Cardiac septum (tissue), 1 donor: ENCODE results near the gene TEF. TPM values are rescaled to one million over a fixed set of nuclear protein-coding genes. Genes with fewer than 3 reads are reported as not detected.
"Not testable (repeated sequence)": the region's sequence is repeated elsewhere in the genome, so short reads cannot be mapped to it uniquely, and the experiment has no call there.

Experiments
- DNase-seq: peaks from one replicate; pipeline ENCODE4 v3.0.0-alpha.2; 2020; ENCODE audit warnings: low spot score
- intact Hi-C: fragments of 100-400 bp; cut with DNase I; formaldehyde crosslinking; loops from one replicate; pipeline ENCODE4 v1.14.0; 2022
- total RNA-seq: library from RNA; stranded (reverse); fragmentation: NEBNext Ultra II Directional; extraction: Animal tissue kit (Norgen Biotek cat#: 25700); gene quantifications from one replicate; pipeline ENCODE4 v1.2.1, GENCODE V29; 2021
- donor health status: DM: no; HTN: no; CAD: no.

TEF gene
- total RNA-seq, 1 donor from 2014 or later: 14.0 TPM

DNA sequence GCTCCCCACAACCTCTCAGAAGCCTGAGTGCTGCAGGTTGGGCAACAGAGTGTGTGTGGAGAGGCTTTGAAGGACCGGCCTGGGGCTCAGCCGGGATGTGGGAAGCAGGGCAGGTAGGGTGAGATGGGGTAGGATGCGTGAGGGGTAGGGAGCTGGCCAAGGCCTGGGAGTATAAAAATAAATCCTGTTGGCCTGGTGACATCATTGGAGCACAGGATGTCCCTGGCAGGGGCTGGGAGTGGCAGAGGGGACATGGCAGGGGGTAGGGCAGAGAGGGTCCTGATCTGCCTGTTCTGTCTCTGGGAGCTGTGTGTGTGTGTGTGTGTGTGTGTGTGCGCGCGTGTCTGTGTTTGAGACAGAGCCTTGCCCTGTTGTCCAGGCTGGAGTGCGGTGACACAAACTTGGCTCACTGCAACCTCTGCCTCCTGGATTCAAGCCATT is 28.6 kb downstream of the TEF start:
- no peak for DNase-seq
- intact Hi-C loops: no loop called here

DNA sequence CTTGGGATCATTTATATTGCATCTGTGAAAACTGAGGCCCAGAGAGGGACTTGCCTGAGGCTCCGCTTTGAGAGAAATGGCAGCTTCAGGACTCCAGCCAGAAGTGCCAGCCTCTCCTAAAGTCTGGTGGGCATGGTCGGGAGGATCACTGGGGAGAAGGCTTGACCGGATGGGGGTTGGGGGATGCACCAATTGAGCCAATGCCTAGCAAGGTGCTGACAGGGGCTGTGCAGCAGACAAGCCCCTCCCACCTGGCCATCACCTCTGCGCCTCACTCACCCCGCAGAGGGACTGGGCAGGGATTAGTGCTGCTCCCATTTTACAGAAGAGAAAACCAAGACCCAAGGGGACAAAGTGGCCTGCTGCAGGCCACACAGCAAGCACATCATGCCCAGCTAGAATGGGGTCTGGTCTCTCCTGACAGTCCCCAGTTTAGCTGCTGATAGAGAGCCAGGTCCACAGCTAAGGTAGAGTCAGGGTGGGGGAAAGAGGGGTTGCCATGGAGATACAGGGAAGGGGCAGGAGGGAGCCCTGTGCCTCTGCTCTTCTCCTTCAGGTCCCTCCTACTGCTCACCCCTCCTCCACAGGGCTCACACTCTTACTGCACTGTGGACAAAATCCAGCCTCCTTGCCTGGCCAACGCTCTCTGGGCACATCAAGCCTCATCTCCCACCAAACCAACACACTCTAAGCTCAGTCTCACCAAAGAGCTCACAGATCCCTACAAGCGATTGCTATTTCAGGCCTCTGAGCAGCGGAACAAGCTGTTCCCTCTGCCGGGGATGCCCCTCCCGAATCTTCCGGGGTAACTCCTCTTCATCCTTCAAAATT is 29.5 kb downstream of the TEF start:
- intact Hi-C loops: no loop called here
- DNase-seq: no peak

DNA sequence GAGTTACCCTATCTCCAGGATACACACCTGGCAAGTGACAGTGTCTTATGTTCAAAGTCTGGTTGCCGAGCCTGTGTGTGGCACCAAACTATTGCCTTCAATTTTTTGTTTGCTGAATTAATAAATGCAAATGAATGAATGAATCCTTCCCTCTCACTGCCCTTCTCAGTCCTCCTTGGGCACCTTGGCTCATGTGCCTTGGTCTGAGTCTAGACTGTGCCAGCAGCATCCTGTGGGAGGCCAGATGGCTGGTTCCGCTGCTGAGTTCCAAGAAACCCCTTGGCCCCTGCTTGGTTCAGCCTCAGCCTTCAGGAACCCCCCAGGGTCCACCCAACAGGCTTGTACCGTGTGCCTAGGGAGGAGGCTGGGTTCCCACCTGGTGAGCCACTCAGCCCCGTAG is 33.8 kb downstream of the TEF start:
- no peak for DNase-seq

DNA sequence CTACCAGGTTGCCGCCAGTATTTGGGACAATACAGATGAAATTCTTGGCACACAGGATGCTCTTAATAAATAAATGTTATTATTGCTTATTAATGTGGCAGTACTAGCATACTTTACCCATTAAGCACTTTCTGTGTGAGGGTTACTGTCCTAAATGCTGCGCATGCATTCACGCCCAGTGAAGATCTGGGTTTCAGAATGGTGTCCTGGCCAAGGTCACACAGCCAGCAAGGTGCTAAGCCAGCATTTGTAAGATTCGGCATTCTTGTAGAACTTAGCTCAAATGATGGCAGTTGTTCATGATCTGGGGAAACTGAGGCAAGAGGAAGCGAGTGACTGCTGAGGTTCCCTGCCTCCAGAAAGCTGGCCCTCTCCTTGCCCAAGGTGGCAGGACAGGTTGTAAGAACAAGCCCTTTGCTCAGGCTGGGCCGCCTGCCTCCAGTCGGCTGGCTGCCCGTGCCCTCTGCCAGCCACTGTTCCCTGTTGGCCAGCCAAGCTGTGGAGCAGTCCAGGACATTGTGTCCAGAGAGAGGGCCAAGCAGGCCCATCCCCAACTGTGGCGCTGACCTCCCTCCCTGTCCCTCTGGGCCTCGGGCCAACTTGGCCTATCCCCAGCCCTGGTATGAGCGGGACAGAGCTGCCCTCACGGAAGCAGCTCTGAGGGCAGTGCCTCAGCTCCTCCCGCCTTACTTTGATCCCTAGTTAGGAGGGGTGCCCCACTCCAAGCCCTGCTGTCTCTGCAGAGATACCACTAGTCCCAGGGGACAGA is 36.1 kb downstream of the TEF start:
- peak; percentile 94 for DNase-seq
- intact Hi-C loops: loop anchor here (2.0 kb wide), 1 partner anchor 27 kb away; no protein-coding TSS in a partner anchor

More for the DNA sequence above, 33.8 kb downstream of the TEF start:
- intact Hi-C loops: no loop called here

DNA sequence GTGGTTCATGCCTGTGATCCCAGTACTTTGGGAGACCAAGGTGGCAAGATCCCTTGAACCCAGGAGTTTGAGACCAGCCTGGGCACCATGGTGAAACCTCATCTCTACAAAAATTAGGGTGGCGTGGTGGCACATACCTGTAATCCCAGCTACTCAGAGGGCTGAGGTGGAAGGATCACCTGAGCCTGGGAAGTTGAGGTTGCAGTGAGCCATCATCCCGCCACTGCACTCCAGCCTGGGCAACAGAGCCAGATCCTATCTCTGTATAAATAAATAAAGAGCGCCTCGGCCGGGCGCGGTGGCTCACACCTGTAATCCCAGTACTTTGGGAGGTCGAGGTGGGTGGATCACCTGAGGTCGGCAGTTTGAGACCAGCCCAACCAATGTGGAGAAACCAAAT is 37.0 kb downstream of the TEF start:
- no peak for DNase-seq
- intact Hi-C loops: loop anchor here (2.0 kb wide), 1 partner anchor 26 kb away; no protein-coding TSS in a partner anchor

DNA sequence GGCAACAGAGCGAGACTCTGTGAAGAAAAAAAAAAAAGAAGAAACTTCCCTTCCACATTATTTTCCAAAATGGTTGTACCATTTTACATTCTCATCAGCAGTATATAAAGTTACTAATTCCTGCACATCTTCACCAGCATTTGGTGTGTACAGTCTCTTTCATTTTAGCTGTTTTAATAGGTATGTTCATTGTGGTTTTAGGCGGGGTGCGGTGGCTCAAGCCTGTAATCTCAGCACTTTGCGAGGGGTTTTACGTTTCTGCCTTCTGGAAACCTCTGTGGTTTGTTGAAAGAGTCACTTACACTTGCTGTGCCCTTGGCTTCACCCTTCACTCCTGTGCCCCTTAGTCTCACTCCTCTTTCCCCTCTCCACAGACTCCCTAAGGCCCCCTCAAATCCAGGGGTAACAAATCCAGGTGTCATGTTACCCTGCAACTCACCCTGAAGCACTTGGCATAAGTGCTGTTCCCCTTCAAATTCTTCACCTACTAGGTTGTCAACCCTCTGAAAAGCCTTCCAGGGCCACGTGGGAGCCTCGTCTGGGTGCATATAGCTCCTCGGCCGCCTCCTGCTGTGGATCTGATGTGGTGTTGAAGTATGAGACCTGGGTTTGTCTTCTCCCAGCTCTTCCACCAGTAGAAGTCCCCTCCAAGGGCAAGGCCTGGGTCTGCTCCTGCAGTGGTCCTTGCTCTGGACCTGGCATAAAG is 44.1 kb downstream of the TEF start:
- DNase-seq: no peak
- intact Hi-C loops: no loop called here

DNA sequence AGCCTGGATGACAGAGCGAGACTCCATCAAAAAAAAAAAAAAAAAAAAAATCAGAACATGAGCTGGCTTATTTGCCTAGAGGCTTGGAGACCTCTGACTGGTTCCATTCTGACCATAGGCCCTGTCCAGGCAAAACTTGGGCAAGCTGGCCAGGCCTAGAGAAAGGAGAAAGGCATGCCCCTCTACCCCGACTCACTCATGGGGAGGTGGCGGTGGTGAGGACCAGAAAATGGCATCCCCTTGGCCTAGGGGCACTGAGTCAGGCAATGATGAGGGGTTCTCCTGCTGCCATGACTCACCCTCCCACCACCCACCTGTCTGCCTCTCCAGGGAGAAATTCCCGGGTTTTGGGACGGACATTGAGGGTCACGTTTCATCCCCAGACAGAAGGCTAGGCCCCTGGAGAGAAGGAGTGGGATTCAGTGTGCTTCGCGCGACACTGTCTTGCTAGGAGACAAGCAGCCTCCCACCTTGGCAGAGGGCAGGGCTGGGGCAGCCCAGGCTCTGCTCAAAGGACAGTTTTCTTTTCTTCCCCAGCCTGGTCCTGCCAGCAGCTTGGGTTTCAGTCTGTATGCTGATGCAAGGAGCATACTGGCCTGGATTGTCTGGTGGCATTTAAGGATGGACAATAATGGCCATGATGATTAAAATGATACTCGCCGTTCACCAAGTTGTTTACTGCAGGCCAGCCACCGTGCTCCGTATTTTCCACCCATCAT is 47.6 kb downstream of the TEF start:
- no peak for DNase-seq
- intact Hi-C loops: no loop called here

DNA sequence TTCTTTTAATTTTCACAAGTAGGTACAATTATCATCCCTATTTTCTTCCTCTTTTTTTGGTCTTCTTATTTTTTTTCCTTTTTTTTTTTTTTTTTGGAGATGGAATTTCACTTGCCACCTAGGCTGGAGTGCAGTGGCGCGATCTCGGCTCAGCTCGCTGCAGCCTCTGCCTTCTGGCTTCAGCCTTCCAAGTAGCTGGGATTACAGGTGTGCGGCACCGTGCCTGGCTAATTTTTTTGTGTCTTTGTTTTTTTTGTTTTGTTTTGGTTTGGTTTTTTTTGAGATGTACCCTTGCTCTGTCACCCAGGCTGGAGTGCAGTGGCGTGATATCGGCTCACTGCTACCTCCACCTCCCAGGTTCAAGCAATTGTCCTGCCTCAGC is 48.2 kb downstream of the TEF start:
- intact Hi-C loops: no loop called here

DNA sequence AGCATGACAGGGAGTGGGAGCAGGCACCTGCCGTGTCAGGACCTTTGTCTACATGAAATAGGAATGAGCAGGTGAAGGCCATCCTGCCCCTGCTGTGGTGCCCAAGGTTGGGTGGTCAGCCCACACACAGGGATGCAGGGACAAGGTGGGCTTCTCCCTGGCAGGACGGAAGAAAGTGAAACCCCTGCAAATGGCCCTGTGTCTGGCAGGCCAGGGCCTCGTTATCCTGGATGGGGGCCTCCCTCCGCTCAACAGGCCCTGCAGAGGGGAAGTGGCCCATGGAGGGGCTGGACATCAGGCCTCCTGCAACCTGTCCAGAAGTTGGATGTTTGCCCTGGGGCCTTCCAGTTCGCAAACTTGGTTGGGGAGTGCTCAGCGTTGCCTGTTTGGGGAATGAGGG is 49.9 kb downstream of the TEF start:
- intact Hi-C loops: no loop called here
- DNase-seq: no peak

More for the DNA sequence above, 48.2 kb downstream of the TEF start:
- DNase-seq: no peak

DNA sequence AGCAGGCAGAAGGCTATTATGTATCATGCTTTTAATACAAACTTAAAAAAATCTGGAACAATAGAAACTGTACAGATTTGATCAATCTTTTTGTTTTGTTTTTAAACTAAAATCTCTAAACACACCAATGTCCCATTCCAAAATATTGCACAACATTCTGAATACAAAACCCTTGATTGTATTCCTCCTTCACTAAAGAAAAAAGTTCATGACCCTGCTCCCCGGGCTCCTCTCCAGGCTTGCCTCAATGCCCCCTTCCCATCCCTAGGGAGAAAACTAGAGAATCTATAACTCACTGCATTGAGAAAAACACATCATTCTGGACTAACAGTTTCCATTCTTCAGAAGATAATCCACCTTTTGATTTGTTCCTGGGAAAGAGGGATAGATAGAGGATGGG is 51.7 kb downstream of the TEF start:
- intact Hi-C loops, DNase-seq: not testable (repeated sequence)

DNA sequence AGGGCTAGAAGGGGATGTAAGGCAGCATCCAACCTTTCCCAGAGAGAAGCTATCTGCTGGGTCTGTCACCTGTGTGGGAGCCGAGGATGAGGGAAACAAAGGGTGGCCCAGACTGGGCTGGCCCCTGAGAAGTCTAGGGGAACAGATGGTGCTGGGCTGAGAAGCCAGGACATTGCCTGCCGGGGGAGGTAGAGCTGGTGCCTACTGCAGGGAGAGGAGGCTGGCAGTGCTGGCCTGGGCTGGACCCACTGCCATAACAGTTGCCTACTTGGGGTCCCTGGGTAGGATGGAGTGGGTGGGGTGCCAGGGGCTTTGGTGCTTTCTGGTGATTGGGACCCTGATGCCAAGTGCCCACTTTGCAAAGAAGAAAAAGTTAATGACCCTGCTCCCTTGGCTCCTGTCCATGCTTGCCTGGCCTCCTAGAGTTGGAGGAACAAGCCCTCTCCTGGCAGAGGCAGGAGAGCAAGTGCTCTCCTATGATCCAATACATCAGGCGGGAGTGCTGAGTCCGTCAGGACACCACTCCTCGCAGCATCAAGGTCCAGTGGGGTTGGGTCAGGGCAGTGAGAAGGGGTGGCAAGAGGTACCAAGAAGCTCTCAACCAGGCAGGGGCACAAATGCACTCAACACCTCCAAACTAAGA is 52.7 kb downstream of the TEF start:
- DNase-seq, intact Hi-C loops: not testable (repeated sequence)

DNA sequence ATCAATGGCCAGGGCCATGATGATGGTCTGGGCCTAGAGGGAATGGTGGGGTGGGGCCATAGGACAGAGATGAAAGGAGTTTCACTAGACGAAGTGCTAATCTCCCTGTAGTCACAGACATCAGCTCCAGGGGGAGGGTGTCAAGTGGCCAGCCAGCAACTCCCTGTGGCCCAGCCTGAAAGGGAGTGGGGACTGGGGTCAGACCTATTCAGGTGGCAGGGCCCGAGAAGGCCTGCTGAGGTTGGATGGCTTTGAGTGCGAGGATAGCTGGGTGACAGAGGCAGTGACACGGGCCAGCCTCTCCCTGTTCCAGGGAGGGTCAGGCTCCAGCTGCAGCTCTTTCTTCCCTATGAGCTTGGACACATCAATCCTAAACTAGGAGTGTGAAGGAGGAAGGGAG is 53.8 kb downstream of the TEF start:
- intact Hi-C loops: no loop called here
- DNase-seq: no peak

DNA sequence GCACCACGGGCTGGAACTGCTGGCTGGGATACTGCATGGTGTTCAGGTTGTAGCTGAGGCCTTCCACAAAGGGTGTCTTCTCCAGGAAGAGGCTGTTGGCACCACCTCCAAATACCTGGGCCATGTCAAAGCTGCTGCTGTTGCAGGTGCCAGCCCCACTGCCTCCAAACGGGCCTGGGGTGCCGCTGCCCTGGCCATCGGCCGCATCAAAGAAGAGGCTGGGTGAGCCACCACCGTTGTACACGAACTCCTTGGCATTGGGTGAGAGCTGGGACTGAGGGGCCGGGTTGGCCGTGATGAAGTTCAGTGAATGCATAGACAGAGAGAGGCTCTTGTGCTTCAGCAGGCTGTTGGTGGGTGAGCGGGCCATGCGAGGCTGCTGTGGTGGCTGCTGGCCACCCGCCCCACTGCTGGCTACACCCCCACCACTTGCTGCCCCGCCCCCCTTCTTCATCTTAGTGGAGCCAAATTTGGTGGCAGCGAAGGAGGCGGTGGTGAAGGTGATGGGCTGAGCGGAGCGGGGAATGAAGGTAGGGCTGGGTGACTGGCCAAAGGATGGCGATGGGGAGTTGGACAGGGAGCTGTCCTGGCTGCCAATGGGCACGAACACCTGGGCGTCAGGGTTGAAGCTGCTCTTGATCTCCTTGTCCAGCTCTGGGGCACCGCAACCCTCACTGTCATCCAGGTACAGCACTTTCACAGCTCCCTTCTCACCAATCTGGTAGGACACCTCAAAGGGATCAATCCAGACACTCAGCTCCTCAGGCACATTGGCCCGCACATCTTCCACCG is 54.8 kb downstream of the TEF start:
- intact Hi-C loops: no loop called here
- no peak for DNase-seq

DNA sequence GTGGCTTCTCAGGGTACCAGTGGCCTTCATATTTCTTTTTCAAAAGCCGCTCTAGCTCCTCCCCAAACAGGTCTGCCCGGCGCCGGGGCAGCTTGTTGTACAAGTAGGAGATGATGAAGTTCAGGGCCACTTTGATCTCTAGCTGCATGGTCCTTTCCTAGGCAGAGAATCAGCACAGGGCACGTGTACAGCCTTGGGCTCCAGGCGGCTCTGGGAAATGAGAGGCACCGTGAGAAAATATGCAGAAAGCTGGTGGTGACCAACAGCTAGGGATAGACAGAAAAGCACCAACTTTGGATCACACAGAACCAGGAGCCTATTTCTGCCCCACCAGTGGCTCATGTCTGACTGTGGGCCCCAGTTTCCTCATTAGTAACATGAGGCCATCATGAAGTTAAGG is 55.5 kb downstream of the TEF start:
- intact Hi-C loops: no loop called here
- DNase-seq: no peak

DNA sequence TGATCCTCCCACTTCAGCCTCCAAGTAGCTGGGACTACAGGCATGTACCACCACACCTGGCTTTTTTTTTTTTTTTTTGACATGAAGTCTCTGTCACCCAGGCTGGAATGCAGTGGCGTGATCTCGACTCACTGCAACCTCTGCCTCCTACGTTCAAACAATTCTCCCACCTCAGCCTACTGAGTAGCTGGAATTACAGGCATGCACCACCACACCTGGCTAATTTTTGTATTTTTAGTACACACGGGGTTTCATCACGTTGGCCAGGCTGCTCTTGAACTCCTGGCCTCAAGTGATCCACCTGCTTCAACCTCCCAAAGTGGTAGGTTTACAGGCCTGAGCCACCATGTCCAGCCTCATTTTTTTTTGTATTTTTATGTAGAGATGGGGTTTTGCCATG is 58.8 kb downstream of the TEF start:
- intact Hi-C loops, DNase-seq: not testable (repeated sequence)

DNA sequence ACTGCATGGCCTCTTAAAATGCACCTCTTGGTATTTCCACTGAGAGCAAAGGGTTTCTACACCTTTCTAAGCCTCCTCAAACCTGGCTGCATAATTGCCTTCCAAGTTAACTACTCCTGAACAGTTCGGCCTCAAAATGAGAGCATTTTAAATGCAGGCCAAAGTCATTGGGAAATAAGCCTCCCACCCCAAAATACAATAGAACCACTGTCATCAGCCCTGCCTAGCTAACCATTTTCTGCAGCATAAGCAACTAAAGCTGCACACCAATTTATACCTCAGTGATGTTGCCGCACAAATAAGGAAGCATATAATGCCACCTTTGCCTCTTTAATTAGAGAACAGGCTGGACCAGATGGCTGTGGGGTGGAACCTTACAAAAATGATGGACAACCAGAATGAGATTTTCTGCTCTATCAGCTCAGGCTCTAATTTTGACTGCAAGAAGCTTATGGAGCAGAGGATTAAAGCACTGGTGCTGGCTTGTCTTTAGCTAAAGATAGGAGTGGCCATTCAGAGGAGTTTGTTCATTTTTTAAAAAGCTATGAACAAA is 60.6 kb downstream of the TEF start:
- intact Hi-C loops: no loop called here

DNA sequence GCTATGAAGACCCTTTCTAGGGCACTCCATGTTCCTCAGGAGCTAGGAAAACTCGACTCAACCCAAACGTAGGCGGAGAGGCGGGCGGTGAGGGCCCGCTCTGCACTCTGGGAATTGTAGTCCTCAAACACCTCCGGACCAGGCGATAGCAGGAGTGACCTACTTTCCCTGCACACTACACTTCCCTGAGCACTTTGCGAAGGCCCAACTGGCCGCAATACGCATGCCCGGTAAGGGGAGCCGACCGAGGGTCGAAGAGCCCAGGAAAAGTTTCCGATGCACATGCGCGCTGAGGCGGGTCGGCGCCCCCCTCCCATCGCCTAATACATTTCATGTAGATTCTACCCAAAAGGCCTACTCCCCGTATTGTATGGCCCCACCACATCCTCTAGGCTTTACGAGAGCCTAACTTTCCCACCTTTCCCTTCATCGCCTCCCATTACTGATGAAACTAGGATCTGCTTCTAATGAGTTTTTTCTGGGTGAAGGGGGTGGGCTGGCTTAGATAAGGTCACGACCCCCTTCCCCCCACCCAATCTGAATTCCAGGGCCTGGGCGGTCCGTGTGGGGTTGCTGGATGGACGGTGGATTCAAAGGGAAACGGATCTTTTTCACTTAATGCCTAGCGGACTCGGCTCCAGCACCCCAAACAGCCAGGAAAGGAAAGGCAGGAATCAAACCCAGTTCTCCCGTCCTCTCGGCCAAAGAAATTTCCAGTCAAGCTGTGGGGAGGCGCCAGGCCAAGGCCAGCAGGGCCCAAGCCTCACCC is 62.8 kb downstream of the TEF start:
- intact Hi-C loops: loop anchor here (2.0 to 5.0 kb wide), 2 partner anchors 26 to 352 kb away; partner anchors contain the start of gene EP300
- DNase-seq: peak; percentile 96

More for the DNA sequence above, 60.6 kb downstream of the TEF start:
- DNase-seq: no peak
